Esophagus muscularis mucosa (tissue), 4 donors: Measurements from ENCODE around the gene RBMXL3.

Experiments used
- CTCF ChIP-seq, 3 experiments: fragments of 200-600 bp in 2 of 3; fragments of 450-650 bp in 1 of 3; sonication (generic) in 2 of 3; IDR thresholded peaks; one replicate each; pipeline ENCODE4 v1.5.1; 2017 to 2019; ENCODE audit warnings: antibody characterized with exemption in 3 of 3, mild to moderate bottlenecking in 2 of 3, moderate library complexity in 1 of 3
- EP300 ChIP-seq: sonication (generic); formaldehyde crosslinking; IDR thresholded peaks from one replicate; pipeline ENCODE4 v1.6.1; 2017; ENCODE audit warnings: antibody characterized with exemption
- POLR2A ChIP-seq: fragments of 450-650 bp; IDR thresholded peaks from one replicate; pipeline ENCODE4 v1.6.1; 2017; ENCODE audit warnings: antibody characterized with exemption, moderate library complexity, mild to moderate bottlenecking, low read depth

DNA sequence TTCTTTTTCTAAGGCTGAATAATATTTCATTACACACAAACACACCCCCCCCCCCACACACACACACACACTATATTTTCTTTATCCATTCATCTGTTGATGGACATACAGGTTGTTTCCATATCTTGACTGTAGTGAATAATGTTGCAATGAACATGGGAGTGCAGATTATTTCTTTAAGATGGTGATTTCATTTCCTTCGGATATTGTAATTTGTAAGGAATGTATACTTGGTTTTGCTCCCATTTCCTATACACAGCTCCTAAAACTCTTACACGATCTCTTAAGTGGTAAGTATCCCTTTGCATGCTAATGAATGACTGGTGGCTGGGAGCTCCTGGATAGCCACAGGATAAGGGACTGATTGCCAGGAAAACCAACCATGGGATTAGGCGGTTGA is 14.7 kb upstream of the RBMXL3 start:
- no peak for TF ChIP-seq CTCF (IDR thresholded peaks at IDR 0.05)
- no peak for TF ChIP-seq EP300
- TF ChIP-seq POLR2A: no peak
